ENCODE data around the gene UTP14A. TPM values are rescaled to one million over a fixed set of nuclear protein-coding genes. Genes with fewer than 3 reads are reported as not detected.

Gene UTP14A
- total and polyA plus RNA-seq, 2 of the 13 experiments (the other 11 are each of a cell fraction or from before 2014, with no cell fraction given), result 7.4 to 19.0 TPM

DNA sequence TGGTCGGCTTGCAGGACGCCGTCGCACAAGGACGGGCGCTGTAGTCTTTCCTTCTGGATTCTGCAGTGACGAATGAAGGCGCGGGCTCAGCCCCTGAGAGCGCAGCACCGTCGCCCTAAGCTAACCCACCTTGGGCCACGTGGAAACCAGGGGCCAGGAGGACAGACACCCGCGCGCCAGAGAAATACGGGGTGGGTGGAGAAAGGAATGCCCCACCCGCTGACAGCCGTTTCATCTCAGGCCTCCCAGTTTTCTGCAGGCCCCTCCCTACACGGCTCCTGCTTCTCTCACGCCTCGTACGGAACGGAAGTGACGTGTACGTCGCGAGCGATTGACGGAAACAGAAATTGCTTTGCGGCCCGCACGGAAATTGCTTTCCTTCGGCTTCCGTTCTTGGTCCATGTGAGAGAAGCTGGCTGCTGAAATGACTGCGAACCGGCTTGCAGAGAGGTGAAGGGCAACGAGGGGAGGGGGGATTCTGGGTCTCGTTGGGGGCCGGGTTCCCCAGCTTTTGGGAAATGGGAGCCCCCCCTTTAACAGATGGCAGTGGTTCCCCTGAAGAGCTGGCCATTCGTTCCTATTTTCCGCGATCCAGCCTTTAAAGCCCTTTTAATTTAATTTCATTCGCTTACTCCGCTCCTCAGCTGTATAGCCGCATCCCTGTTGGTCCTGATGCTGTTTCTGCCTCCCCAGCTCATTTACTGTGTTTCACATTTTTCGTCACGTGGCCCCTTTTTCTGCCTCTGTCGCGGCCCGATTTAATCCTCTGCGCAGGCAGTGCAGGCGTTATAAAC lies at the start of gene UTP14A (continued):
- TF ChIP-seq HNRNPH1 (optimal IDR thresholded peaks at IDR 0.05; ENCODE audit: low read depth, low read length) (no peak), ZNF883 (CRISPR knock-in tag; IDR thresholded peaks at IDR 0.05; ENCODE audit: not compliant biosample characterization) (no peak), SP1 (IDR thresholded peaks at IDR 0.05) (no peak), SP1 (CRISPR knock-in tag; IDR thresholded peaks at IDR 0.05) (no peak), NCOR1 (IDR thresholded peaks at IDR 0.05; ENCODE audit: borderline replicate concordance, low read length) (no peak), SOX6 (IDR thresholded peaks at IDR 0.05) (no peak), SOX6 (CRISPR knock-in tag; IDR thresholded peaks at IDR 0.05) (no peak; the same call in 1 of the 2 replicates), ZNF619 (CRISPR knock-in tag; IDR thresholded peaks at IDR 0.05) (no peak), ZNF121 (CRISPR knock-in tag; IDR thresholded peaks at IDR 0.05) (no peak), ZNF207 (IDR thresholded peaks at IDR 0.05; ENCODE audit: borderline replicate concordance) (no peak), XBP1 (CRISPR knock-in tag; IDR thresholded peaks at IDR 0.05) (no peak), ZNF564 (CRISPR knock-in tag; IDR thresholded peaks at IDR 0.05) (no peak), ZNF879 (CRISPR knock-in tag; IDR thresholded peaks at IDR 0.05) (no peak), ZNF512B (CRISPR knock-in tag; IDR thresholded peaks at IDR 0.05; ENCODE audit: borderline replicate concordance) (no peak), TFE3 (CRISPR knock-in tag; IDR thresholded peaks at IDR 0.05) (no peak), NR0B2 (CRISPR knock-in tag; IDR thresholded peaks at IDR 0.05) (peak; percentile 71; the same call in 1 of the 2 replicates), ZMAT3 (CRISPR knock-in tag; conservative IDR thresholded peaks at IDR 0.05) (no peak), ZC3H4 (CRISPR knock-in tag; IDR thresholded peaks at IDR 0.05; ENCODE audit: borderline replicate concordance) (no peak), FOXP1 (IDR thresholded peaks at IDR 0.05) (no peak), FOXP1 (CRISPR knock-in tag; IDR thresholded peaks at IDR 0.05) (no peak), MYNN (CRISPR knock-in tag; IDR thresholded peaks at IDR 0.05; ENCODE audit: low read depth) (no peak), SMARCC2 (IDR thresholded peaks at IDR 0.05) (no peak), ZNF562 (CRISPR knock-in tag; IDR thresholded peaks at IDR 0.05; ENCODE audit: borderline replicate concordance) (no peak), FIP1L1 (IDR thresholded peaks at IDR 0.05; ENCODE audit: borderline replicate concordance, insufficient read depth, low read depth, low read length) (no peak), ZFP37 (CRISPR knock-in tag; IDR thresholded peaks at IDR 0.05; ENCODE audit: borderline replicate concordance) (no peak), NAIF1 (CRISPR knock-in tag; IDR thresholded peaks at IDR 0.05; ENCODE audit: borderline replicate concordance) (peak; percentile 96)

All from HepG2 (cell line).